Ovary (tissue), 9 donors: ENCODE data around the gene TSC2. TPM values are rescaled to one million over a fixed set of nuclear protein-coding genes. Genes with fewer than 3 reads are reported as not detected.
"Not testable (repeated sequence)": the region's sequence is repeated elsewhere in the genome, so short reads cannot be mapped to it uniquely, and the experiment has no call there.

Experiments used
- DNase-seq, 5 donors: peaks; one replicate each; pipeline ENCODE4 v3.0.0-alpha.2; 2019 to 2020
- H3K27ac ChIP-seq, 2 donors: fragments of 200-600 bp; one replicate each; pipeline versions ENCODE4 v1.5.1 to v1.8.0; 2019 to 2022
- H3K27me3 ChIP-seq: fragments of 200-600 bp; one replicate; pipeline ENCODE4 v1.8.0; 2022
- H3K36me3 ChIP-seq: fragments of 200-600 bp; sonication (generic); one replicate; pipeline ENCODE4 v1.5.1; 2019
- H3K4me1 ChIP-seq: one replicate; pipeline ENCODE4 v1.8.1; 2013; ENCODE audit warnings: mild to moderate bottlenecking, moderate library complexity; ENCODE audit not compliant: insufficient read depth
- H3K4me3 ChIP-seq: fragments of 200-600 bp; sonication (generic); one replicate; pipeline ENCODE4 v1.5.1; 2017
- H3K9me3 ChIP-seq, 2 donors: fragments of 200-600 bp in 1 of 2; sonication (generic) in 1 of 2; one replicate each; pipeline versions ENCODE4 v1.5.1 to v1.8.1; 2013 to 2019; ENCODE audit warnings: mild to moderate bottlenecking in 1 of 2, moderate library complexity in 1 of 2
- POLR2A ChIP-seq: fragments of 450-650 bp; IDR thresholded peaks from one replicate; pipeline ENCODE4 v1.6.1; 2017; ENCODE audit warnings: antibody characterized with exemption, mild to moderate bottlenecking, moderate library complexity
- WGBS, 3 donors: extraction: QIAGEN DNeasy Blood & Tissue Kit in 1 of 3; methylation state at CpG; one replicate each; pipeline versions ENCODE4 v1.1.5 to v1.1.7; 2013 to 2017; 5-methylcytosine and 5-hydroxymethylcytosine counted together
- intact Hi-C, 4 donors: fragments of 100-400 bp; cut with DNase I; formaldehyde crosslinking; loops; one replicate each; pipeline versions ENCODE4 v1.11.0 to v1.15.1; 2022 to 2023
- polyA plus RNA-seq, 2 donors: library from polyadenylated mRNA; stranded (reverse); fragments of 200-250 nt in 1 of 2; fragments of 350-450 nt in 1 of 2; fragmentation: Illumina TruSeq in 1 of 2; extraction: RNeasy Lipid Tissue Mini Kit (QIAGEN cat#74804) in 1 of 2; gene quantifications; one replicate each; pipeline ENCODE4 v1.2.3, GENCODE V29; 2013 to 2014
- total RNA-seq, 7 donors: library from RNA; depleted of rRNA in 2 of 7; stranded (reverse); fragments of >200 nt in 2 of 7; fragmentation: NEBNext Ultra II Directional in 3 of 7; extraction: Animal tissue kit (Norgen Biotek cat#: 25700) in 3 of 7; gene quantifications; one replicate each; pipeline versions ENCODE4 v1.1.0 to v1.2.4, GENCODE V29; 2016 to 2023
- donor health status: DM: no; HTN: no; CAD: no; lungs with moderate emphysema.
- donor health status: DM: no; HTN: no; CAD: no.
- donor health status: Bipolar disorder and iron deficiency.
- donor health status: DM: yes; HTN: yes; CAD: no.
- donor health status: DM: no; HTN: no; CAD: no.
- donor health status: DM: yes; HTN: yes; CAD: no.

Gene TSC2
- total and polyA plus RNA-seq, 9 donors = 47.0 to 150 (median 96.0) TPM

GRCh38 chr16:2124694-2125444 is 77.1 kb downstream of the TSC2 start:
- peak overlapping the region; percentile 71 to 96 for H3K27ac ChIP-seq
- peaks cover 26% of the 10 kb centered on the region for H3K4me1 ChIP-seq
- H3K36me3 ChIP-seq, H3K27me3 ChIP-seq, intact Hi-C loops, H3K9me3 ChIP-seq: not testable (repeated sequence)
- DNase-seq = peak; percentile 80 to 84 (median 82)
- 1 to 3% (median 2%) methylated on average over 33 to 37 of the region's 37 CpGs for WGBS, 3 donors
- peak overlapping the region; percentile 33 for H3K4me3 ChIP-seq
- peak; percentile 13 for TF ChIP-seq POLR2A

GRCh38 chr16:2125609-2126008 is 77.8 kb downstream of the TSC2 start:
- H3K9me3 ChIP-seq, intact Hi-C loops, H3K27me3 ChIP-seq, H3K36me3 ChIP-seq: not testable (repeated sequence)
- WGBS, 3 donors = 15 to 25% (median 20%) methylated on average over 9 to 11 of the region's 11 CpGs
- Histone ChIP-seq H3K27ac (peak overlapping the region; percentile 71 to 96), H3K4me3 (peak overlapping the region; percentile 33), H3K4me1 (peaks cover 26% of the 10 kb centered on the region)
- DNase-seq = peak in 4 of 5 donors; percentile 30 to 61 (median 54)

- Histone ChIP-seq H3K27ac (peak overlapping the region; percentile 71 to 96), H3K4me1 (peaks cover 26% of the 10 kb centered on the region)
- H3K27me3 ChIP-seq, H3K36me3 ChIP-seq, intact Hi-C loops, H3K4me3 ChIP-seq, H3K9me3 ChIP-seq: not testable (repeated sequence)
- 11 to 18% (median 13%) methylated on average over 19 to 21 of the region's 21 CpGs for WGBS, 3 donors
- DNase-seq = peak in 4 of 5 donors; percentile 52 to 76 (median 66)
These were observed 78.5 kb downstream of the TSC2 start for GRCh38 chr16:2126161-2126743.

GRCh38 chr16:2126928-2127556 is 79.3 kb downstream of the TSC2 start:
- WGBS, 3 donors = 55 to 58% (median 57%) methylated on average over 22 to 31 of the region's 31 CpGs
- H3K36me3 ChIP-seq, intact Hi-C loops, H3K4me3 ChIP-seq, H3K9me3 ChIP-seq, H3K27me3 ChIP-seq: not testable (repeated sequence)
- DNase-seq = peak; percentile 46 to 69 (median 62)
- peak overlapping the region; percentile 71 to 96 for H3K27ac ChIP-seq
- peaks cover 23% of the 10 kb centered on the region for H3K4me1 ChIP-seq

GRCh38 chr16:2127630-2128280 is 80.0 kb downstream of the TSC2 start:
- Histone ChIP-seq H3K27ac (peak overlapping the region in 1 of 2 donors; percentile 96), H3K4me1 (peaks cover 23% of the 10 kb centered on the region)
- peak; percentile 67 to 71 (median 69) for DNase-seq
- H3K9me3 ChIP-seq, intact Hi-C loops, H3K27me3 ChIP-seq, H3K36me3 ChIP-seq, H3K4me3 ChIP-seq: not testable (repeated sequence)
- WGBS, 3 donors = 11 to 15% methylated on average over 3 of the region's 3 CpGs; no CpG with 5 or more reads in 1 of the 3 donors

- intact Hi-C loops, H3K9me3 ChIP-seq, H3K27ac ChIP-seq, H3K36me3 ChIP-seq, H3K4me3 ChIP-seq, H3K27me3 ChIP-seq: not testable (repeated sequence)
- peak in 1 of 5 donors; percentile 43 for DNase-seq
- H3K4me1 ChIP-seq = peaks cover 23% of the 10 kb centered on the region
- WGBS, 3 donors = 55 to 79% (median 67%) methylated on average over 9 to 10 of the region's 11 CpGs
These were observed 81.5 kb downstream of the TSC2 start for GRCh38 chr16:2129251-2129650.

- Histone ChIP-seq H3K4me3 (peak overlapping the region; percentile 8), H3K4me1 (peaks cover 19% of the 10 kb centered on the region), H3K27ac (peak overlapping the region in 1 of 2 donors; percentile 5)
- not testable (repeated sequence) for H3K36me3 ChIP-seq, H3K9me3 ChIP-seq, H3K27me3 ChIP-seq
- intact Hi-C loops = loop anchor here in 1 of 4 donors (10.0 kb wide), 1 partner anchor 55 kb away; no protein-coding TSS in a partner anchor
- peak in 1 of 5 donors; percentile 39 for DNase-seq
- WGBS, 3 donors = 39 to 44% (median 40%) methylated on average over 20 to 22 of the region's 22 CpGs
These were observed 82.2 kb downstream of the TSC2 start for GRCh38 chr16:2129890-2130447.

GRCh38 chr16:2133797-2134196 is 86.0 kb downstream of the TSC2 start:
- H3K27me3 ChIP-seq, H3K27ac ChIP-seq, H3K36me3 ChIP-seq, DNase-seq, H3K4me1 ChIP-seq, H3K9me3 ChIP-seq: not testable (repeated sequence)
- 17 to 50% (median 24%) methylated on average over 1 to 6 of the region's 12 CpGs for WGBS, 3 donors
- intact Hi-C loops = loop anchor here in 1 of 4 donors (10.0 kb wide), 1 partner anchor 59 kb away; no protein-coding TSS in a partner anchor
- peak overlapping the region; percentile 16 for H3K4me3 ChIP-seq

- intact Hi-C loops = loop anchor here in 1 of 4 donors (10.0 kb wide), 1 partner anchor 60 kb away; no protein-coding TSS in a partner anchor
- DNase-seq = peak in 4 of 5 donors; percentile 34 to 71 (median 60)
These were observed 87.3 kb downstream of the TSC2 start for GRCh38 chr16:2135071-2135470.

More at GRCh38 chr16:2135071-2135470, 87.3 kb downstream of the TSC2 start:
- Histone ChIP-seq H3K27ac (peak overlapping the region in 1 of 2 donors; percentile 55), H3K4me3 (peak overlapping the region; percentile 65)
- H3K27me3 ChIP-seq, H3K4me1 ChIP-seq, H3K36me3 ChIP-seq, H3K9me3 ChIP-seq: not testable (repeated sequence)
- WGBS, 3 donors = 1 to 2% (median 1%) methylated on average over 14 to 37 of the region's 42 CpGs
